GM18951 (cell line): ENCODE measurements around the gene CDX2.

Source experiments
- POLR2A ChIP-seq: IDR thresholded peaks from 4 replicates; pipeline ENCODE4 v1.6.1; 2011; ENCODE audit warnings: mild to moderate bottlenecking; ENCODE audit not compliant: insufficient read length, insufficient read depth; ENCODE audit errors: extremely low read depth
- in situ Hi-C: fragments of 300-500 bp; cut with MboI; formaldehyde crosslinking; loops from one replicate; pipeline ENCODE4 v1.12.0; 2022; ENCODE audit warnings: low sequenced_read_pairs, mixed read lengths, inconsistent platforms; ENCODE audit not compliant: unreplicated experiment

CDX2 gene

GRCh38 chr13:27955014-27955591, 14.0 kb downstream of the CDX2 start:
- no peak for TF ChIP-seq POLR2A
- in situ Hi-C loops = loop anchor here (25.0 kb wide), 1 partner anchor 568 kb away; no protein-coding TSS in a partner anchor

- in situ Hi-C loops = loop anchor here (25.0 kb wide), 1 partner anchor 567 kb away; no protein-coding TSS in a partner anchor
- TF ChIP-seq POLR2A = no peak
Observed at GRCh38 chr13:27954406-27954851, 14.7 kb downstream of the CDX2 start.

DNA sequence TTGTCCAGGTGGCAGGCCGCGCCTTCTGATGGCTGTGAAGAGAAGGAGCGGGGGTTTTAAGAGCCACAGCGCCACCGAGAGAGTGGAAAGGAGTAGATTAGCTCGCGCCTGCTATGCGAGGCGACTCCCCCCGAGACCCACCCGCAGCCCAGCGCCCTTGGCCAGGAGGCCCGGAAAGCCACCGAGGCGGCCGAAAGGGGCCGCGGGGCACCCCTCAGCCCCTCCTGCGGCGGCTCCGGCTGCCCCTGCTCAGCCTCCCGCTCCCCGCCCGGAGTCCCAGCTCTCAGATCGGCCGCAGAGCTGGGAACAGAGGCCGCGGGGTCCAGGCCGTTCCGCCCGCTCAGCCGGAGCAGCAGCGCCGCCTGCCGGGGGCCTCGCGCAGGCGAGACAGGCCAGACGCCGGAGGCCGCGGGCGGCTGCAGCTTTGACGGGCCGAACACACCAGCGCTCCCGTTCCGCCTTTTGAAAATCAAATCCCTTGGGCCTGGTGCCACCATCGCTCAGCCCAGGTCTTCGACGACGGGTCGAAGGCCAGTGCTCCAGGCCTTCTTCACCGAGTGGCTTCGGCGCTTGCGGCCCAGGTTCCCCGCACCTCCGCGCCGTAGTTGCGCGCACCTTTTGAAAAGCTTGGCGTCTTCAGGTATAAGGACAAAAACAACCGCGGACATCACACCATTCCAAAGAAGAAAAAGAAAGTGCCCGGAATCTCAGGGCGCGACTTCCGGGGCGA, 15.3 kb downstream of the CDX2 start:
- peak; percentile 33 for TF ChIP-seq POLR2A
- in situ Hi-C loops = loop anchor here (25.0 kb wide), 1 partner anchor 567 kb away; no protein-coding TSS in a partner anchor

GRCh38 chr13:27952876-27953675, 16.0 kb downstream of the CDX2 start:
- in situ Hi-C loops = loop anchor here (25.0 kb wide), 1 partner anchor 566 kb away; no protein-coding TSS in a partner anchor
- peak; percentile 24 for TF ChIP-seq POLR2A

DNA sequence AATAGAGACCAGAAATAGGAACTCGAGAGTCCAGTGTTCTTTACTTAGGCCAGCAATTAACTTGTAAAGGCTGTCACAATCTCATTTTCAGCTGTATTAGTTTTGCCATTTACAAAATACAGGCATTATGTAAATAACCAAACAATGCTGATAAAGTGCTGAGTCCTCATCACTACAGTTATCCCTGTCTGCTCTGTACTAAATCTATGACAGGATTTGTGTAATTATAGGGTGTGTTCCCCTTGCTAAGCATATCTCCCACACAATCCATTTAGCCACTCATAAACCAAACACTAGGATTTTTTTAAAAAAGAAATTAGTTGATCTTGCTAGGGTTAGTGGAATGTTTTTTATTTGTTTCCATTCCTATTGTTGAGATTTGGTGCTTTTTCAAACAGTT, 26.1 kb downstream of the CDX2 start:
- no peak for TF ChIP-seq POLR2A
- in situ Hi-C loops = no loop called here

GRCh38 chr13:27933580-27934328, 35.4 kb downstream of the CDX2 start:
- in situ Hi-C loops = no loop called here
- TF ChIP-seq POLR2A = no peak

DNA sequence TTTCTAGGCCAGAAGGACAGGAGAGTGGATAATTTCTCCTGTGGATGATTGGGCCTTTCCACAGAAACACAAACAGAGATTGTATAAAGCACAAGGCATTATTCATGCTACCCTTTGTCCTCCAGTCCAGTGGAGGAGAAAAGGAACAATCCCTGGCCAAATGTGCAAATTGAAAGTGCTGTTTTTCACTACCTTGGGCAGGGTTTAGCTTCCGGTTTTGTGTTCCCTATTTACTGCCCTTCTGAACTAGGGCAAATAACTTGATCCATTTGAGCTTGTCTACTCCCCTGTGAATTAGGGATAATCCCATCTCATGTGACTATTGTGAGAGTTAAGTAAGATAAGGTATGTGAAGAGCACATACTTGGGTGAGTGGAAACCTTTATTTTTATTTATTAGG, 36.0 kb downstream of the CDX2 start:
- TF ChIP-seq POLR2A = no peak
- in situ Hi-C loops = no loop called here

DNA sequence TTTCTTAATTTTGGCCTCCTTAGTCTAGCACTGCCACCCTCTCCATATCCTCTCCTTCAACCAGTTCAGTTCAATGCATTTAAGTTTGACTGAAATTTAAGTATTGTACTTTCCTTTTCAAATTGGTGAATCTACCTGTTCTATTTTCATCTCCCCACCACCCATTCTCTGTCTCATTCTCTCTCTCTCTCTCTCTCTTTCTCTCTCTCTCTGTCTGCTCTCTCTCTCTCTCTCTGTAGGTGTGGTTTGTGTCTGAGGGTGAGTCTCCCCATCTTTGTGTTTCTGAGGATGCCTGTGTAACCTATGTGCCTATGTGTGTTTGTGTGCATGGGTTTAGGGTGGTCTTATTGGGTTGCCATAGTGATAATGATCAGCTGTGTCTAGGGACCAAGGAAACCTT, 39.2 kb downstream of the CDX2 start:
- in situ Hi-C loops = no loop called here
- no peak for TF ChIP-seq POLR2A

DNA sequence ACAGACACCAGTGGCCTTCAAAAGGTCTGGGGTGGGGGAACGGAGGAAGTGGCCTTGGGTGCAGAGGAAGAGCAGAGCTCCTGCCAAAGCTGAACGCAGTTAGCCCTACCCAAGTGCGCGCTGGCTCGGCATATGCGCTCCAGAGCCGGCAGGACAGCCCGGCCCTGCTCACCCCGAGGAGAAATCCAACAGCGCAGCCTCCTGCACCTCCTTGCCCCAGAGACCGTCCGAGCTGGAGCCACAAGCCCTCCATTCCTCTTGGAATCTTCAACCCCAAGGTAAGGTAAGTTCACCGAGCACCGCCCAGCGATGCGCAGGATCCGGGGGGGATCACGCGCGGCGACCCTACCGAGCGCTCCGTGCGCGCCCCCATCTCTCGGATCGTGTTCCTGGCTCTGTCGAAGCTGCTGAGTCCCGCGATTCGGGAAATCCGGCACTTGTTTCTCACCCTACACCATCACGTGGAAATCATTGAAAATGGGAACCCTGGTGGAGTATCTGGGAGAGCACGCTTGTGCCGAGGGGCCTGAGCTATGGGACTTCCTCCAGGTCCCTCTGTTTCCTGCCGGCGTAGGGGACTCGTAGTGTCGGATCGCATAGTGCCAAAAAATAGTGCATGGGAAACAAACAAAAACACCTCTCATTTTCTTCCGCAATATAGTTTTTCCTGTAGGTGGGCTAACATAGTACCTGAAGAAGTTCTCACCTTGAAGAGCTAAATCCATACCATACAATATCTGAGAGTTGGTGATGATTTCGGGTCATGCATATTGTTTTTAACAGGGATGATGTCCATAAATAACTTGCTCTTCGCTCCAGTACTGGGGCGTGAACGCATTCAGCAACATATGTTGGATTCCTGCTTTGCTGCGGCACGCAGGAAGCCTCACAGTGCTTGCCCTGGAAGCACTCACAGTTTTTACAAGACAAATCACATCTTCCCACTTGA, 40.0 kb downstream of the CDX2 start:
- no peak for TF ChIP-seq POLR2A
- in situ Hi-C loops = no loop called here

GRCh38 chr13:27928353-27928804, 40.7 kb downstream of the CDX2 start:
- no peak for TF ChIP-seq POLR2A
- in situ Hi-C loops = no loop called here

GRCh38 chr13:27927444-27928352, 41.4 kb downstream of the CDX2 start:
- in situ Hi-C loops = no loop called here
- TF ChIP-seq POLR2A = no peak
